PFSK-1 (cell line): ENCODE results near the gene PRMT9.

Experiments used
- FOXP2 ChIP-seq: optimal IDR thresholded peaks from 2 replicates; pipeline ENCODE3; 2011; ENCODE audit warnings: borderline replicate concordance, control low read depth, inconsistent platforms; ENCODE audit not compliant: insufficient read depth; ENCODE audit errors: extremely low read length, extremely low read depth
- POLR2AphosphoS5 ChIP-seq: IDR thresholded peaks from 2 replicates; pipeline ENCODE4 v1.6.1; 2012; ENCODE audit warnings: low read depth, mild to moderate bottlenecking, control low read depth, low read length, moderate library complexity
- TAF1 ChIP-seq: IDR thresholded peaks from 2 replicates; pipeline ENCODE4 v1.6.1; 2012; ENCODE audit warnings: low read length, control low read depth, borderline replicate concordance; ENCODE audit not compliant: insufficient read depth
- TF ChIP-seq, protein P1 (sequence below), 2 experiments: IDR thresholded peaks; 2 replicates each; pipeline versions ENCODE4 v1.6.1 to v1.8.0; 2011 to 2012; ENCODE audit warnings: low read depth in 2 of 2, low read length in 2 of 2, control low read depth in 1 of 2, inconsistent platforms in 1 of 2, mild to moderate bottlenecking in 1 of 2, moderate library complexity in 1 of 2; ENCODE audit not compliant: insufficient read depth in 1 of 2

DNA sequence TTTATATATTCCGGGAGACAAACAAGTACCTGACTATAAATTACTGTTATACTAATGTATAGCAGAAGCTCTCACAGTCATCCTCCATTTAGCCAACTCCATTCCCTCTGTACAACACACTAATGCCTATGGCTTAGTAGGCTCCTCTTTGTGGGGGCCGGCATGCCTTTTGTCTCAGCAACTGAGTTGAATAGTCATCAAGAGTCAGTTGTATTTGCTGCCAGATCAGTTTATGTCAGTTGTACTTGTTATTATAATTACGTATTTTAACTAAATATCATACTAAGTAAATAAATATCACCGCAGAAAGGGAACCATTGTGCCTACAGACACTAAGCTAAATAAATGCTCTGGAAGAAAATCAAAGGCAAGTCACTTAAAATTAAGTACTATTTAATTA is 9.9 kb downstream of the PRMT9 start:
- TF ChIP-seq TAF1 (no peak), POLR2AphosphoS5 (no peak), FOXP2 (no peak)
- TF ChIP-seq, protein P1, sequence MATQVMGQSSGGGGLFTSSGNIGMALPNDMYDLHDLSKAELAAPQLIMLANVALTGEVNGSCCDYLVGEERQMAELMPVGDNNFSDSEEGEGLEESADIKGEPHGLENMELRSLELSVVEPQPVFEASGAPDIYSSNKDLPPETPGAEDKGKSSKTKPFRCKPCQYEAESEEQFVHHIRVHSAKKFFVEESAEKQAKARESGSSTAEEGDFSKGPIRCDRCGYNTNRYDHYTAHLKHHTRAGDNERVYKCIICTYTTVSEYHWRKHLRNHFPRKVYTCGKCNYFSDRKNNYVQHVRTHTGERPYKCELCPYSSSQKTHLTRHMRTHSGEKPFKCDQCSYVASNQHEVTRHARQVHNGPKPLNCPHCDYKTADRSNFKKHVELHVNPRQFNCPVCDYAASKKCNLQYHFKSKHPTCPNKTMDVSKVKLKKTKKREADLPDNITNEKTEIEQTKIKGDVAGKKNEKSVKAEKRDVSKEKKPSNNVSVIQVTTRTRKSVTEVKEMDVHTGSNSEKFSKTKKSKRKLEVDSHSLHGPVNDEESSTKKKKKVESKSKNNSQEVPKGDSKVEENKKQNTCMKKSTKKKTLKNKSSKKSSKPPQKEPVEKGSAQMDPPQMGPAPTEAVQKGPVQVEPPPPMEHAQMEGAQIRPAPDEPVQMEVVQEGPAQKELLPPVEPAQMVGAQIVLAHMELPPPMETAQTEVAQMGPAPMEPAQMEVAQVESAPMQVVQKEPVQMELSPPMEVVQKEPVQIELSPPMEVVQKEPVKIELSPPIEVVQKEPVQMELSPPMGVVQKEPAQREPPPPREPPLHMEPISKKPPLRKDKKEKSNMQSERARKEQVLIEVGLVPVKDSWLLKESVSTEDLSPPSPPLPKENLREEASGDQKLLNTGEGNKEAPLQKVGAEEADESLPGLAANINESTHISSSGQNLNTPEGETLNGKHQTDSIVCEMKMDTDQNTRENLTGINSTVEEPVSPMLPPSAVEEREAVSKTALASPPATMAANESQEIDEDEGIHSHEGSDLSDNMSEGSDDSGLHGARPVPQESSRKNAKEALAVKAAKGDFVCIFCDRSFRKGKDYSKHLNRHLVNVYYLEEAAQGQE (IDR thresholded peaks at IDR 0.05; ENCODE audit: insufficient read depth in 1 of 2, low read depth in 2 of 2, low read length in 2 of 2): no peak
